Progenitor cell of endocrine pancreas (in vitro differentiated cells): ENCODE data around the gene AMFR. TPM values are rescaled to one million over a fixed set of nuclear protein-coding genes. Genes with fewer than 3 reads are reported as not detected.
"Not testable (repeated sequence)": the region's sequence is repeated elsewhere in the genome, so short reads cannot be mapped to it uniquely, and the experiment has no call there.

Source experiments
- DNase-seq: peaks from one replicate; pipeline ENCODE4 v3.0.0; 2021; ENCODE audit warnings: low spot score; ENCODE audit not compliant: unreplicated experiment
- H3K27ac Mint-ChIP-seq: 2 replicates; pipeline ENCODE4 v1.8.0; 2021; ENCODE audit warnings: mild to moderate bottlenecking, moderate library complexity, mixed read lengths
- H3K27me3 Mint-ChIP-seq: 2 replicates; pipeline ENCODE4 v1.8.0; 2021; ENCODE audit warnings: mixed read lengths
- H3K36me3 Mint-ChIP-seq: 2 replicates; pipeline ENCODE4 v1.8.0; 2022; ENCODE audit warnings: mixed read lengths; ENCODE audit not compliant: insufficient read depth
- H3K4me1 Mint-ChIP-seq: 2 replicates; pipeline ENCODE4 v1.8.0; 2021; ENCODE audit warnings: low read depth, mixed read lengths
- H3K4me3 Mint-ChIP-seq: 2 replicates; pipeline ENCODE4 v1.8.0; 2021; ENCODE audit warnings: low read depth, mild to moderate bottlenecking, moderate library complexity, mixed read lengths
- H3K9me3 Mint-ChIP-seq: 2 replicates; pipeline ENCODE4 v1.8.0; 2021; ENCODE audit warnings: low read depth, mixed read lengths
- total RNA-seq: library from RNA; stranded (reverse); gene quantifications from 2 replicates; pipeline ENCODE4 v1.2.1, GENCODE V29; 2021
- TF ChIP-seq, protein P1 (sequence below): fragments of 200-600 bp; sonication (generic); IDR thresholded peaks from one replicate; pipeline ENCODE4 v1.5.0; 2021; ENCODE audit warnings: antibody characterized with exemption, mild to moderate bottlenecking; ENCODE audit not compliant: unreplicated experiment

AMFR gene
- total RNA-seq, 1 donor from 2014 or later = 55.8 TPM

DNA sequence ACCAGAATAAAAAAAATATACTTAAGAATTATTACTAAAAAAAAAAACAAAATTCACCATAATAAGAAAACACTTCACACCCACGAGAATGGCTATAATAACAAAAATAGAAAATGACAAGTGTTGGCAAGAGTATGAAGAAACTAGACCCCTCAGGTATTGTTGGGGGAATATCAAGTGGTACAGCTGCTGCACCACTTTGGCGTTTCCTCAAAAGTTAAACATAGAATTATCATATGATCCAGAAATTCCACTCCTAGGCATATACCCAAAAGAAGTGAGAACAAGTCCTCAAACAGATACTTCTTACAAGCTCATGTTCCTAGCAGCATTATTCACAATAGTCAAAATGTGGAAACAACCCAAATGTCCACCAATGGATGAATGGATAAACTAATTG is 26.3 kb downstream of the AMFR start:
- Mint-ChIP-seq H3K27me3 (no peaks in the 10 kb centered on the region), H3K4me1 (no peaks in the 10 kb centered on the region), H3K27ac (no peak overlapping the region), H3K4me3 (no peak overlapping the region), H3K36me3 (peaks cover 40% of the 10 kb centered on the region), H3K9me3 (peaks cover 6% of the 10 kb centered on the region)
- TF ChIP-seq, protein P1, sequence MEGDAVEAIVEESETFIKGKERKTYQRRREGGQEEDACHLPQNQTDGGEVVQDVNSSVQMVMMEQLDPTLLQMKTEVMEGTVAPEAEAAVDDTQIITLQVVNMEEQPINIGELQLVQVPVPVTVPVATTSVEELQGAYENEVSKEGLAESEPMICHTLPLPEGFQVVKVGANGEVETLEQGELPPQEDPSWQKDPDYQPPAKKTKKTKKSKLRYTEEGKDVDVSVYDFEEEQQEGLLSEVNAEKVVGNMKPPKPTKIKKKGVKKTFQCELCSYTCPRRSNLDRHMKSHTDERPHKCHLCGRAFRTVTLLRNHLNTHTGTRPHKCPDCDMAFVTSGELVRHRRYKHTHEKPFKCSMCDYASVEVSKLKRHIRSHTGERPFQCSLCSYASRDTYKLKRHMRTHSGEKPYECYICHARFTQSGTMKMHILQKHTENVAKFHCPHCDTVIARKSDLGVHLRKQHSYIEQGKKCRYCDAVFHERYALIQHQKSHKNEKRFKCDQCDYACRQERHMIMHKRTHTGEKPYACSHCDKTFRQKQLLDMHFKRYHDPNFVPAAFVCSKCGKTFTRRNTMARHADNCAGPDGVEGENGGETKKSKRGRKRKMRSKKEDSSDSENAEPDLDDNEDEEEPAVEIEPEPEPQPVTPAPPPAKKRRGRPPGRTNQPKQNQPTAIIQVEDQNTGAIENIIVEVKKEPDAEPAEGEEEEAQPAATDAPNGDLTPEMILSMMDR = no peak
- DNase-seq = no peak

DNA sequence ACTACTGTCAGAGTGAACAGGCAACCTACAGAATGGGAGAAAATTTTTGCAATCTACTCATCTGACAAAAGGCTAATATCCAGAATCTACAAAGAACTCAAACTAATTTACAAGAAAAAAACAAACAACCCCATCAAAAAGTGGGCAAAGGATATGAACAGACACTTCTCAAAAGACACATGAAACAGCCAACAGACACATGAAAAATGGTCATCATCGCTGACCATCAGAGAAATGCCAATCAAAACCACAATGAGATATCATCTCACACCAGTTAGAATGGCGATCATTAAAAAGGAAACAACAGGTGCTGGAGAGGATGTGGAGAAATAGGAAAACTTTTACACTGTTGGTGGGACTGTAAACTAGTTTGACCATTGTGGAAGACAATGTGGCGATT is 28.6 kb downstream of the AMFR start:
- not testable (repeated sequence) for DNase-seq, H3K27me3 Mint-ChIP-seq, H3K4me1 Mint-ChIP-seq, H3K4me3 Mint-ChIP-seq, H3K27ac Mint-ChIP-seq
- H3K9me3 Mint-ChIP-seq = peaks cover 15% of the 10 kb centered on the region
- peaks cover 54% of the 10 kb centered on the region for H3K36me3 Mint-ChIP-seq

DNA sequence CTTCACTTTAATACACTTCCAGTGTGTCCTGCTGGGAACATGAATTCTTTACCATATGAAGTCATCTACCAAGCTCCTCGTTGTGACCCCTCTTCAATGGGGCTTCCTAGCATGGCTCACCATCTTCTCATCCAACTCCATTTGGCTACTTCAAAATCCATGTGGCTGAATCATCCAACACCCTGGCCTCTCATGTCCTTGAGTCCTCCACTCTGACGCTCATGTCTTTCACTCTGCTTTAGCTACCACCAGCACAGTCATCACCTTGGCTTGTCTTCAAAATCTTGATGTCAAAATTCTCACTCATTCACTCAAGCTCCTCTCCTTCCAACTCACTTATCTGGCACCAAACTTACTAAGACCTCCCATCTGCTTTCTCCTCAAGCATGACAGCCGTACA is 35.8 kb downstream of the AMFR start:
- peaks cover under 1% of the 10 kb centered on the region for H3K4me1 Mint-ChIP-seq
- H3K9me3 Mint-ChIP-seq = peaks cover 12% of the 10 kb centered on the region
- H3K4me3 Mint-ChIP-seq = no peak overlapping the region
- H3K27ac Mint-ChIP-seq = no peak overlapping the region
- H3K27me3 Mint-ChIP-seq = no peaks in the 10 kb centered on the region
- no peak for DNase-seq
- peaks cover 46% of the 10 kb centered on the region for H3K36me3 Mint-ChIP-seq
- TF ChIP-seq, protein P1 = no peak

DNA sequence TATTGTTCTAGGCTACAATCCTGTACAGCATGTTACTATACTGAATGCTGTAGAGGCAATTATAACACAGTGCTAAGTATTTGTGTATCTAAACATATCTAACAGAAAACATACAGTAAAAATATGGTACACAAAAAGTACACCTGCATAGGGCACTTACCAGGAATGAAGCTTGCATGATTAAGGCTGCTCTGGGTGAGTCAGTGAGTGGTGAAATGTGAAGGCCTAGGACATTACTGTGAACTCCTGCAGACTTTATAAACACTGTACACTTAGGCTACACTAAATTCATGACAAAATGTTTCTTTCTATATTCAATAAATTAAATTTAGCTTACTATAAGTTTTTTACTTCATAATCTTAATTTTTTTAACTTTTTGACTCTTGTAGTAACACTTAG is 37.1 kb downstream of the AMFR start:
- TF ChIP-seq, protein P1 = no peak
- DNase-seq = no peak
- Mint-ChIP-seq H3K36me3 (peaks cover 51% of the 10 kb centered on the region), H3K4me1 (peaks cover 7% of the 10 kb centered on the region), H3K27me3 (no peaks in the 10 kb centered on the region), H3K4me3 (no peak overlapping the region), H3K9me3 (peaks cover 8% of the 10 kb centered on the region), H3K27ac (no peak overlapping the region)

DNA sequence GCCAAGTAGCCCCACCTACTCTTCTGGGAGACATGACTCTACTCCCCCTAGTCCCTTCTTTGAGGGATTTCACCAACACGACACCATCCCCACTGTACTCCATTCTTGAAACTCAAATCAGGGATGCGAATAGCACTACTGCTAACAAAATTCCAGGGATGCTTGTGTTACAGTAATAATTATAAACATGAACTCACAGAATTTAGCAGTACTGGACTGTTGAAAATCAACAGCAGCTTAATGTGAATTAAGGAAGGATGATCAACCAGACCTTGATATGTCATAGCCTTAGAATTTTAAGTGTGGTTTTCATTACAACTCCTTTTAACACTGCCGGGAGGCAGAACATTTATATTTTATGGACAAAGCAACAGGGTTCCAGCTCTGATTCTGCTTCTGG is 37.9 kb downstream of the AMFR start:
- Mint-ChIP-seq H3K4me3 (no peak overlapping the region), H3K4me1 (peaks cover 7% of the 10 kb centered on the region), H3K27ac (no peak overlapping the region), H3K9me3 (peaks cover 8% of the 10 kb centered on the region), H3K36me3 (peaks cover 50% of the 10 kb centered on the region), H3K27me3 (no peaks in the 10 kb centered on the region)
- no peak for DNase-seq
- TF ChIP-seq, protein P1 = no peak

DNA sequence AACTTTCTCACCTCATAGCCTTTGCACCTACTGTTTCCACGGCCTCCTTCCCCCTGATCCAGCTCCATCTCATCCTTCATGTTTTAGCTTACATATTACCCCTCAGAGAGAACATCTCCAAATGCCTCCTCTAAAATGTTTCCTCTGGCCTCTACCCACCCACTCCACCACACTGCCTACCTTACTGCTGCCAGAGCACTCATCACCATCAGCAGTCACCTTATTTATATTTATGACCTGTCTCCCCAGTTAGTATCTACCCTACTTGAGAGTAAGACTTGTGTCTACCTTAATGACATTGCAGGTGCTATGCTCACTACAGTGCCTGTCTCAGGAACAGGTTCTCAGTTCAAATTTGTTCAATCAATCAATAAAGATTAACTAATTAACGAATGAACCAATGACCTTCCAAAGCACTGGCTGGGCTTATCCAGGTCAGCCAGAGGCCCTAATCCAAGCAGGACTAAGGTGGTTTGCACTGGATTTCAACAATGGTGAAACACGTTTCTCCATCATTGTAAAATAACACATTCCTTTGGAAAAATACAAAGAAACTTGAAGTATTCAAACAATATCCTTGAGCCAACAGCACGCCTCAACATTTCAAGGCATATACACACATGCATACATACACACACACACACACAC is 41.1 kb downstream of the AMFR start:
- peaks cover 63% of the 10 kb centered on the region for H3K36me3 Mint-ChIP-seq
- peak overlapping the region; percentile 86 for H3K27ac Mint-ChIP-seq
- H3K27me3 Mint-ChIP-seq = no peaks in the 10 kb centered on the region
- peaks cover 7% of the 10 kb centered on the region for H3K4me1 Mint-ChIP-seq
- H3K9me3 Mint-ChIP-seq = peaks cover 21% of the 10 kb centered on the region
- DNase-seq = no peak
- H3K4me3 Mint-ChIP-seq = no peak overlapping the region
- TF ChIP-seq, protein P1 = no peak
